HepG2 (cell line): ENCODE data around the gene CAPN3. TPM values are rescaled to one million over a fixed set of nuclear protein-coding genes. Genes with fewer than 3 reads are reported as not detected.

Experiments used
- ATAC-seq: fragments of 200-7000 bp; cut with Tn5 transposase; 3 replicates; pipeline ENCODE4 v1.9.1; 2020; ENCODE audit warnings: mild to moderate bottlenecking, moderate library complexity
- BruUV-seq: library from RNA; stranded (reverse); fragments of 400-500 nt; replicated peaks from 2 replicates; lab custom pipeline; 2021; lab: Mats Ljungman, UMichigan
- CTCF ChIA-PET: fragments of 300-600 bp; formaldehyde crosslinking; extraction: SDS; loops from one replicate; lab custom pipeline; 2021; ENCODE audit warnings: low total read pairs, inconsistent platforms, low intra/inter-chr PET ratio; lab: Yijun Ruan, JAX
- POLR2A ChIA-PET: fragments of 350-600 bp; sonication (Branson Sonifier 250); formaldehyde crosslinking; loops from one replicate; lab custom pipeline; 2020; ENCODE audit warnings: antibody characterized with exemption, inconsistent platforms; lab: Yijun Ruan, JAX
- DNase-seq: peaks from one replicate; pipeline ENCODE4 v3.0.0-alpha.2; 2015; ENCODE audit warnings: low spot score
- FAIRE-seq: peaks from 3 replicates; lab custom pipeline; 2011; peaks lifted over from hg19 to GRCh38; lab: Jason Lieb, UNC
- H2AFZ ChIP-seq: one replicate; pipeline ENCODE4 v1.6.1; 2011; ENCODE audit warnings: low read length, inconsistent platforms
- H3K27ac ChIP-seq: fragments of 300-600 bp; 3 replicates; pipeline ENCODE4 v1.8.0; 2011; ENCODE audit warnings: mixed run types, mild to moderate bottlenecking, mixed read lengths, low read length, inconsistent platforms; ENCODE audit not compliant: insufficient read depth; ENCODE audit errors: extremely low read length
- H3K27me3 ChIP-seq, 2 experiments: fragments of 200-600 bp in 1 of 2; 2 replicates in 1 of 2; 3 replicates in 1 of 2; pipeline versions ENCODE4 v1.6.0 to v1.8.0; 2011; ENCODE audit warnings: low read length in 2 of 2, mild to moderate bottlenecking in 2 of 2, moderate library complexity in 2 of 2, inconsistent platforms in 1 of 2; ENCODE audit not compliant: insufficient read depth in 2 of 2, control insufficient read depth in 1 of 2
- H3K36me3 ChIP-seq, 2 experiments: fragments of 200-600 bp in 1 of 2; replicated peaks in 1 of 2; 2 replicates in 1 of 2; 3 replicates in 1 of 2; pipeline versions ENCODE4 v1.5.1 to v1.8.0; 2011; ENCODE audit warnings: low read length in 2 of 2, inconsistent platforms in 1 of 2; ENCODE audit not compliant: insufficient read depth in 2 of 2, control insufficient read depth in 1 of 2
- H3K4me1 ChIP-seq: 2 replicates; pipeline ENCODE4 v1.5.1; 2012; ENCODE audit warnings: low read length, inconsistent platforms; ENCODE audit not compliant: insufficient read depth
- H3K4me2 ChIP-seq: 2 replicates; pipeline ENCODE4 v1.6.0; 2011; ENCODE audit warnings: low read depth, low read length, inconsistent platforms
- H3K4me3 ChIP-seq, 3 experiments: fragments of 200-600 bp in 1 of 3; sonication (generic), shearing (Covaris generic) in 1 of 3; replicated peaks in 1 of 3; 2 replicates each; pipeline ENCODE4 v1.5.1; 2011 to 2016; ENCODE audit warnings: low read length in 3 of 3, inconsistent platforms in 2 of 3, low read depth in 2 of 3, mild to moderate bottlenecking in 2 of 3, control low read depth in 1 of 3, mixed read lengths in 1 of 3; ENCODE audit not compliant: insufficient read depth in 1 of 3
- H3K79me2 ChIP-seq: one replicate; pipeline ENCODE4 v1.6.1; 2011; ENCODE audit warnings: low read length, inconsistent platforms; ENCODE audit not compliant: insufficient read depth
- H3K9ac ChIP-seq: 2 replicates; pipeline ENCODE4 v1.6.0; 2011; ENCODE audit warnings: mild to moderate bottlenecking, low read depth, low read length, inconsistent platforms; ENCODE audit not compliant: insufficient read depth
- H3K9me3 ChIP-seq: 2 replicates; pipeline ENCODE4 v1.5.1; 2012; ENCODE audit warnings: mild to moderate bottlenecking, low read length
- H4K20me1 ChIP-seq: 2 replicates; pipeline ENCODE4 v1.6.0; 2011; ENCODE audit warnings: inconsistent platforms, mild to moderate bottlenecking, low read length, moderate library complexity; ENCODE audit not compliant: insufficient read depth
- BRD4 ChIP-seq: sonication (generic); formaldehyde crosslinking; IDR thresholded peaks from 2 replicates; pipeline ENCODE4 v1.4.0; 2020; ENCODE audit warnings: missing genetic modification reagents
- CTCF ChIP-seq: sonication (generic); formaldehyde crosslinking; IDR thresholded peaks from 2 replicates; pipeline ENCODE4 v1.5.0; 2020; ENCODE audit warnings: mild to moderate bottlenecking, missing genetic modification reagents, moderate library complexity
- GATAD2A ChIP-seq: IDR thresholded peaks from 2 replicates; pipeline ENCODE4 v1.6.1; 2016
- HINFP ChIP-seq: sonication (generic); formaldehyde crosslinking; IDR thresholded peaks from 2 replicates; pipeline ENCODE4 v1.4.0; 2020; ENCODE audit warnings: low read depth, mild to moderate bottlenecking, missing genetic modification reagents
- MLLT10 ChIP-seq: sonication (generic); formaldehyde crosslinking; IDR thresholded peaks from 2 replicates; pipeline ENCODE4 v1.4.0; 2020; ENCODE audit warnings: missing genetic modification reagents
- NR0B2 ChIP-seq: sonication (generic); formaldehyde crosslinking; IDR thresholded peaks from 2 replicates; pipeline ENCODE4 v1.4.0; 2020; ENCODE audit warnings: mild to moderate bottlenecking, missing genetic modification reagents
- RAD21 ChIP-seq: fragments of 450-650 bp; formaldehyde crosslinking; IDR thresholded peaks from 2 replicates; pipeline ENCODE4 v1.5.0; 2020; ENCODE audit warnings: mild to moderate bottlenecking
- SMC3 ChIP-seq: IDR thresholded peaks from 2 replicates; pipeline ENCODE4 v1.6.1; 2011; ENCODE audit warnings: low read length, improper control_type of control experiment
- SSRP1 ChIP-seq: IDR thresholded peaks from 2 replicates; pipeline ENCODE4 v1.6.1; 2016; ENCODE audit warnings: control low read depth
- ZFX ChIP-seq: sonication (generic); formaldehyde crosslinking; IDR thresholded peaks from 2 replicates; pipeline ENCODE4 v1.4.0; 2020; ENCODE audit warnings: mild to moderate bottlenecking, low read depth, missing genetic modification reagents, moderate library complexity
- ZGPAT ChIP-seq: IDR thresholded peaks from 2 replicates; pipeline ENCODE4 v1.6.1; 2016; ENCODE audit warnings: mild to moderate bottlenecking
- ZNF10 ChIP-seq: sonication (generic); formaldehyde crosslinking; IDR thresholded peaks from 2 replicates; pipeline ENCODE4 v1.4.0; 2020; ENCODE audit warnings: mild to moderate bottlenecking, low read depth, missing genetic modification reagents, borderline replicate concordance
- ZNF292 ChIP-seq: sonication (generic); formaldehyde crosslinking; IDR thresholded peaks from 2 replicates; pipeline ENCODE4 v1.8.1; 2022; ENCODE audit warnings: mild to moderate bottlenecking, low read depth, missing genetic modification reagents, borderline replicate concordance
- ZNF296 ChIP-seq: sonication (generic); formaldehyde crosslinking; conservative IDR thresholded peaks from 2 replicates; pipeline ENCODE4 v1.5.0; 2020; ENCODE audit warnings: mild to moderate bottlenecking, missing genetic modification reagents
- ZNF335 ChIP-seq: sonication (generic); formaldehyde crosslinking; IDR thresholded peaks from 2 replicates; pipeline ENCODE4 v1.4.0; 2020; ENCODE audit warnings: missing genetic modification reagents
- WGBS: methylation state at CpG from one replicate; pipeline ENCODE4 v1.1.6; 2017; ENCODE audit warnings: low lambda C conversion rate; 5-methylcytosine and 5-hydroxymethylcytosine counted together
- in situ Hi-C: cut with HindIII; loops from 2 replicates; pipeline ENCODE4 v1.10.0; 2017; ENCODE audit warnings: low pct_unique_long_range_greater_than_20kb; ENCODE audit not compliant: extremely low pct_ligation_motif_present
- intact Hi-C: fragments of 100-400 bp; cut with micrococcal nuclease; formaldehyde crosslinking; loops from one replicate; pipeline ENCODE4 v1.10.0; 2022; ENCODE audit not compliant: unreplicated experiment
- polyA plus RNA-seq, 8 experiments: library from polyadenylated mRNA; depleted of rRNA in 3 of 8; stranded (reverse) in 7 of 8; unstranded in 1 of 8; fragments of >200 nt; fragmentation: Illumina TruSeq in 4 of 8; extraction: Trizol in 4 of 8; gene quantifications; 2 replicates each; pipeline versions ENCODE4 v1.2.1 to v1.2.3, GENCODE V29; 2011 to 2016; ENCODE audit warnings: low read depth in 4 of 8, missing spikeins in 1 of 8, mixed read lengths in 1 of 8; ENCODE audit not compliant: insufficient read depth in 1 of 8
- total RNA-seq, 5 experiments: library from RNA; depleted of rRNA; stranded (reverse); fragments of >200 nt; fragmentation: Illumina TruSeq; extraction: Trizol; gene quantifications; 2 replicates each; pipeline ENCODE4 v1.2.3, GENCODE V29; 2016; ENCODE audit warnings: low read depth in 1 of 5

CAPN3 gene
- total and polyA plus RNA-seq, 2 of the 13 experiments (the other 11 are each of a cell fraction or from before 2014, with no cell fraction given): 1.3 to 4.6 TPM

- ChIA-PET CTCF (no interaction called here), POLR2A (interaction anchor here (0.9 to 1.3 kb wide), 4 partner anchors 112 to 415 kb away, joined by 3 to 4 read pairs (median 3); partner anchors contain the start of genes GANC, TMEM87A and VPS39)
- H3K4me2 ChIP-seq: peak overlapping the region; percentile 28; the same call in 1 of the 2 replicates
- H3K36me3 ChIP-seq: no peaks in the 10 kb centered on the region
- H3K27ac ChIP-seq: no peak overlapping the region
- WGBS: 14% methylated on average over 5 of the region's 5 CpGs
- peak; percentile 87 for FAIRE-seq
- H3K4me3 ChIP-seq: no peak overlapping the region
- peaks cover 21% of the 10 kb centered on the region for H3K4me1 ChIP-seq
- no TSS peak for BruUV-seq
- intact Hi-C loops: loop anchor here (1.0 to 2.0 kb wide), 2 partner anchors 113 to 319 kb away; partner anchors contain the start of genes GANC and TMEM87A
- DNase-seq: peak; percentile 45
- H3K79me2 ChIP-seq: no peaks in the 10 kb centered on the region
- in situ Hi-C loops: no loop called here
- ATAC-seq: peak; percentile 92
- no peak overlapping the region for H2AFZ ChIP-seq
- H3K9ac ChIP-seq: no peak overlapping the region
- H3K9me3 ChIP-seq: no peaks in the 10 kb centered on the region
- no peaks in the 10 kb centered on the region for H4K20me1 ChIP-seq
- no peaks in the 10 kb centered on the region for H3K27me3 ChIP-seq
- peak; percentile 79 for TF ChIP-seq SMC3
- TF ChIP-seq ZNF292 (CRISPR knock-in tag): no peak
- TF ChIP-seq RAD21 (CRISPR knock-in tag): peak; percentile 81
- no peak for TF ChIP-seq MLLT10 (CRISPR knock-in tag)
- 0 out of 2 replicates have a peak, but pooled peaks have one; percentile 12 for TF ChIP-seq GATAD2A (CRISPR knock-in tag)
- peak; percentile 86 for TF ChIP-seq CTCF (CRISPR knock-in tag)
- TF ChIP-seq BRD4 (CRISPR knock-in tag): 0 out of 2 replicates have a peak, but pooled peaks have one; percentile 27
- TF ChIP-seq SSRP1: no peak
- no peak for TF ChIP-seq ZNF296 (CRISPR knock-in tag)
- no peak for TF ChIP-seq NR0B2 (CRISPR knock-in tag)
- TF ChIP-seq ZNF10 (CRISPR knock-in tag): no peak
- TF ChIP-seq ZGPAT (CRISPR knock-in tag): no peak
- 0 out of 2 replicates have a peak, but pooled peaks have one; percentile 29 for TF ChIP-seq ZNF335 (CRISPR knock-in tag)
- peak; percentile 42; the same call in 1 of the 2 replicates for TF ChIP-seq HINFP (CRISPR knock-in tag)
- TF ChIP-seq ZFX: peak; percentile 27; the same call in 1 of the 2 replicates
Observed at GRCh38 chr15:42385206-42385979, 26.1 kb downstream of the CAPN3 start.
